GM12874 (cell line): ENCODE data around the gene JADE2.

Experiments used
- CTCF ChIP-seq: IDR thresholded peaks from 2 replicates; pipeline ENCODE4 v1.5.1; 2011; ENCODE audit warnings: low read depth, mild to moderate bottlenecking, control low read depth, low read length, moderate library complexity; ENCODE audit not compliant: insufficient read depth

JADE2 gene

DNA sequence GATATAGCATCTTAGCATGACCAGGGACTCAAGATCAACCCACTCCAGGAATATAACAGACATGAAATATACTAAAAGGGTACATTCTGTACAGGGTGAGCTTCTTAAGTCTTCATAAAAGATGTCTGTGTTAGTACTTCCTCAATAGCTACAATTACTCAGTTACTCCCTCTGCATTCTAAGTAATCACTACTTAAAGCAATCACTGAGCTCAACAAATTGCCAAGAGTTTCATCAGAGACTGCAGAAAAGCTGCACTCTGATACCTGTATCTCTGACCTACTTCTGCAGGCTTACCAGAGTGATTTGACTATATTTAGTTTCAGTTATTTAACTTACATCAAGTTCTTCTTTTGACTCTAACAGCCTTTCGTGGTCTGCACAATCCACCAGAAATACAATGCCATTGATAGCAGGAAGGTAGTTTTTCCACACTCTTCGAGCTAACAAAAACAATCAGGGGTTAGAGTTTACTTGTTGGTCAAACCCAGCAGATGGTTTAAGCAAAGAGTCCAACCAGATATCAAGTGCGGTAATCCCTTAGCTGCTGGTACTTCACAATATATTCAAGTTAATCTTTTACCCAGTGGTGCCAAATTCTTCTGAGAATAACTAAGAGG is 83.9 kb downstream of the JADE2 start:
- no peak for TF ChIP-seq CTCF

- TF ChIP-seq CTCF: no peak
Observed at GRCh38 chr5:134610725-134611124, 85.3 kb downstream of the JADE2 start.

GRCh38 chr5:134611515-134611914 is 86.0 kb downstream of the JADE2 start:
- TF ChIP-seq CTCF: no peak

- no peak for TF ChIP-seq CTCF
Observed at GRCh38 chr5:134614450-134615085, 89.1 kb downstream of the JADE2 start.

DNA sequence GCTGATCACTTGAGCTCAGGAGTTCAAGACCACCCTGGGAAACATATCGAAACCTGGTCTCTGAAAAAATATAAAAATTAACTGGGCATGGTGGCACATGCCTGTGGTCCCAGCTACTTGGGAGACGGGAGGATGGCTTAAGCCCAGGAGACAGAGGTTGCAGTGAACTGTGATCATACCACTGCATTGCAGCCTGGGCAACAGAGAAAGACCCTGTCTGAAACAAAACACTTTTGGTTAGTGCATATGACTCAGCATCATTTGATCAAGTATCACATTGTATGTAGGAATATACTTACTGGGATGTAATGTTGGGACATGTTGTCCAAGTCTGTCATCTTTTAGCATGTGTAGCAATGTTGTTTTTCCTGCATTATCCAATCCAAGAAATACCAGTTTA is 95.2 kb downstream of the JADE2 start:
- no peak for TF ChIP-seq CTCF

- TF ChIP-seq CTCF: no peak
Observed at GRCh38 chr5:134625559-134625958, 100.1 kb downstream of the JADE2 start.

- TF ChIP-seq CTCF: no peak
Observed at GRCh38 chr5:134626369-134627014, 101.0 kb downstream of the JADE2 start.
